ENCODE results near the gene RUVBL2.

The RUVBL2 gene

GRCh38 chr19:48988286-48988685 lies 5.4 kb upstream of the RUVBL2 start:
- TF ChIP-seq, protein P1, sequence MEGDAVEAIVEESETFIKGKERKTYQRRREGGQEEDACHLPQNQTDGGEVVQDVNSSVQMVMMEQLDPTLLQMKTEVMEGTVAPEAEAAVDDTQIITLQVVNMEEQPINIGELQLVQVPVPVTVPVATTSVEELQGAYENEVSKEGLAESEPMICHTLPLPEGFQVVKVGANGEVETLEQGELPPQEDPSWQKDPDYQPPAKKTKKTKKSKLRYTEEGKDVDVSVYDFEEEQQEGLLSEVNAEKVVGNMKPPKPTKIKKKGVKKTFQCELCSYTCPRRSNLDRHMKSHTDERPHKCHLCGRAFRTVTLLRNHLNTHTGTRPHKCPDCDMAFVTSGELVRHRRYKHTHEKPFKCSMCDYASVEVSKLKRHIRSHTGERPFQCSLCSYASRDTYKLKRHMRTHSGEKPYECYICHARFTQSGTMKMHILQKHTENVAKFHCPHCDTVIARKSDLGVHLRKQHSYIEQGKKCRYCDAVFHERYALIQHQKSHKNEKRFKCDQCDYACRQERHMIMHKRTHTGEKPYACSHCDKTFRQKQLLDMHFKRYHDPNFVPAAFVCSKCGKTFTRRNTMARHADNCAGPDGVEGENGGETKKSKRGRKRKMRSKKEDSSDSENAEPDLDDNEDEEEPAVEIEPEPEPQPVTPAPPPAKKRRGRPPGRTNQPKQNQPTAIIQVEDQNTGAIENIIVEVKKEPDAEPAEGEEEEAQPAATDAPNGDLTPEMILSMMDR (IDR thresholded peaks at IDR 0.05), result no peak
- H3K27me3 ChIP-seq (ENCODE audit: control insufficient read depth, insufficient read depth, low read length), result no peaks in the 10 kb centered on the region
- no peaks in the 10 kb centered on the region for H3K36me3 ChIP-seq (ENCODE audit: control insufficient read depth, insufficient read depth, low read length)
- H3K9me3 ChIP-seq (ENCODE audit: control insufficient read depth, low read length), result no peaks in the 10 kb centered on the region
- peaks cover 9% of the 10 kb centered on the region for H3K79me2 ChIP-seq
- H3K4me1 ChIP-seq, result no peaks in the 10 kb centered on the region
- H3K27ac ChIP-seq, result no peak overlapping the region
- no peak overlapping the region for H3K4me2 ChIP-seq (ENCODE audit: low read length)
- H3K4me3 ChIP-seq (ENCODE audit: low read depth, low read length), result no peak overlapping the region
- H3K9ac ChIP-seq, result no peak overlapping the region
- H2AFZ ChIP-seq, result no peak overlapping the region

DNA sequence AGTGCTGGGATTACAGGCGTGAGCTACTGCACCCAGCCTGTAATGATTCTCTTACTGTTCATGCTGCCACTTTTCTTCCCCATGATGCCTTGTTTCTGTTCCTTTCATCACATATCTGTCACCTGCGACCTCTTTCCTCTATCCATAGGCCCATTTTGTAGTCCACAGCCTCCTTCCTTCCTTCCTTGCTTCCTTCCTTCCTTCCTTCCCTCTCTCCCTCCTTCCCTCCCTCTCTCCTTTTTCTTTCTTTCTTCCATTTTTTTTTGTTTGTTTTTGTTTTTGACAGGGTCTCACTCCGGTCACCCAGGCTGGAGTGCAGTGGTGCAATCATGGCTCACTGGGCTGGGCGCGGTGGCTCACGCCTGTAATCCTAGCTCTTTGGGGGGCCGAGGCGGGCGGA lies 4.8 kb upstream of the RUVBL2 start:
- Histone ChIP-seq H3K4me3 (ENCODE audit: low read depth, low read length) (no peak overlapping the region), H3K27ac (no peak overlapping the region), H3K9ac (no peak overlapping the region)

DNA sequence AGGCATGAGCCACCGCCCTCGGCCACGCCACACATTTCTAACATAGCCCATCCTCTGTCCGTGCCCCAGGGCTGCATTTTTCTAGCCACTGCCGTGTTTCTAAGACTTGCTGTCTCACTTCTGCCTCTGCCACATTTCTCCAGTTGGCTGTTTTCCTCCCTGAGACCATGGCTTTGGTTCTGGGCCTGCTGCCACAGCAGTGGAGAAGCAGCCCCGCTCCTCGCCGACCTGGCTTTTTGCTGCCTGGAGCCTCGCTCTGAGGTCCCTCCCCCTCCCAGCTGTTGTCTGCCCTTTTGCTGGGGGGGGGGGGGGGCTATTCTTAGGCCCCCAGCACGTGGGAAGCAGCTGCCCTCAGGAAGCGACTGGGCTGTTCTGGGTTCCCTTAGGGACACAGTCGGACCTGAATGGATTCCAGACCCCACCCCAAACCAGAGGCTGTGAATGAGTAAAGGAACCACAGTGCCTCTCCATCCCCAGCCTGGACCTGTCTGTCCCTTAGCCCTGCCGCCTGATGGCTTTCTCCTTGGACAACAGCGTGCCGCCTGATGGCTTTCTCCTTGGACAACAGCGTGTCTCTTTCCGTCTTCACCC lies 3.9 kb upstream of the RUVBL2 start:
- Histone ChIP-seq H3K27me3 (ENCODE audit: control insufficient read depth, insufficient read depth, low read length) (no peaks in the 10 kb centered on the region), H3K9ac (no peak overlapping the region), H3K36me3 (ENCODE audit: control insufficient read depth, insufficient read depth, low read length) (no peaks in the 10 kb centered on the region), H3K27ac (no peak overlapping the region), H3K4me3 (ENCODE audit: low read depth, low read length) (no peak overlapping the region), H3K79me2 (peaks cover 15% of the 10 kb centered on the region), H3K4me1 (no peaks in the 10 kb centered on the region), H2AFZ (no peak overlapping the region), H3K4me2 (ENCODE audit: low read length) (no peak overlapping the region), H3K9me3 (ENCODE audit: control insufficient read depth, low read length) (no peaks in the 10 kb centered on the region)
- TF ChIP-seq, protein P1 (IDR thresholded peaks at IDR 0.05), result no peak

More for the DNA sequence above, 4.8 kb upstream of the RUVBL2 start:
- no peaks in the 10 kb centered on the region for H3K4me1 ChIP-seq
- H3K27me3 ChIP-seq (ENCODE audit: control insufficient read depth, insufficient read depth, low read length), result no peaks in the 10 kb centered on the region
- TF ChIP-seq, protein P1 (IDR thresholded peaks at IDR 0.05), result no peak
- no peak overlapping the region for H2AFZ ChIP-seq
- H3K4me2 ChIP-seq (ENCODE audit: low read length), result no peak overlapping the region
- H3K9me3 ChIP-seq (ENCODE audit: control insufficient read depth, low read length), result no peaks in the 10 kb centered on the region
- peaks cover 9% of the 10 kb centered on the region for H3K79me2 ChIP-seq
- no peaks in the 10 kb centered on the region for H3K36me3 ChIP-seq (ENCODE audit: control insufficient read depth, insufficient read depth, low read length)

DNA sequence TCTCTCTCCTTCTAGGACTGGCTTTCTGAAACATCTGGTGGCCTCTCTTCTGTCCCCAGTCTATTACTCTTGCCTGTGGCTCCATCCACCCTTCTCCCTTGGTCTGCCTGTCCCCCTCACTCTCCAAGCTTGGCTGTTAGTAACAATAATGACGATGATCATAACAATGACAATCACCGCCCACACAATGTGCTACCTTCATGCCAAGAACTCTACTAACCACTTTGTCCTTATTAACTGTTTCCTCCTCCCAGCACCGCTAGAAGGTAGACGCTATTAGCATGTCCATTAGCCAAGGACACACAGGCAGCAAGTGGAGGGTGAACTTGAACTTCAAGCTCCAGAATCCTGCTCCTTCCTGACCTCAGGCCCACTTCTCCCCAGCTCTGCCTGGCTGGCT lies 3.3 kb upstream of the RUVBL2 start:
- no peak overlapping the region for H2AFZ ChIP-seq
- H3K27ac ChIP-seq, result no peak overlapping the region
- TF ChIP-seq, protein P1 (IDR thresholded peaks at IDR 0.05), result no peak
- no peaks in the 10 kb centered on the region for H3K4me1 ChIP-seq
- H3K9me3 ChIP-seq (ENCODE audit: control insufficient read depth, low read length), result no peaks in the 10 kb centered on the region
- H3K9ac ChIP-seq, result no peak overlapping the region
- H3K4me3 ChIP-seq (ENCODE audit: low read depth, low read length), result no peak overlapping the region
- no peak overlapping the region for H3K4me2 ChIP-seq (ENCODE audit: low read length)
- H3K36me3 ChIP-seq (ENCODE audit: control insufficient read depth, insufficient read depth, low read length), result no peaks in the 10 kb centered on the region
- H3K27me3 ChIP-seq (ENCODE audit: control insufficient read depth, insufficient read depth, low read length), result no peaks in the 10 kb centered on the region
- H3K79me2 ChIP-seq, result peaks cover 16% of the 10 kb centered on the region

DNA sequence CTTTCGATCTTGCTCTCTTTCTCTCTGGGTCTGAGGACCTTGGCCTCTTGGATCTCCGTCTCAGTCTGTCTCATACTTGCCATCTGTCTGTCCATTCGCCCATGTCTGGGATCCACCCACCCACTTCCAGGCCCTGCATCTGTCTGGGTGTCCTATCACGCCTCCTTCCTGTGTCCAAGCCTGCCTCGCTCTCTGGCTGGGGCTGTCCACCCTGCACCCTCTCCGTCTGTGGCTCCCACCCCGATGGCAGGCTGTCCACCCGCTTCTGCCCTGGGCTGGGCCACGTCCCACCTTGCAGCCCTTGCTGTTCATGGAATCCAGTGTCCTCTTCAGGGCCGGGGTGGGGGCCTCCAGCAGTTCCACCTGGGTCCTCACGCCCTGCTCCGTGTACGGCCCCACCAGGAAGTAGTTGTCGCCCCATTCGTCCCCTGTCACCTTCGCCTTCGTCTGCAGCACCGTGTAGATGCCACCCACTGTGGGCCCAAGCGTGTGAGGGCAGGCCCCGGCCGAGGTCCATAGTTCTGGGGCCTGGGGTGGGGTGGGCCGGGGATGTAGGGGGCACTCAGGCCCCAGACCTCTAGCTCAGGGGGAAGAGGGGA lies 2.6 kb upstream of the RUVBL2 start:
- Histone ChIP-seq H3K27me3 (ENCODE audit: control insufficient read depth, insufficient read depth, low read length) (no peaks in the 10 kb centered on the region), H3K4me1 (no peaks in the 10 kb centered on the region), H3K27ac (no peak overlapping the region), H3K4me3 (ENCODE audit: low read depth, low read length) (no peak overlapping the region), H2AFZ (no peak overlapping the region), H3K36me3 (ENCODE audit: control insufficient read depth, insufficient read depth, low read length) (no peaks in the 10 kb centered on the region), H3K9ac (no peak overlapping the region), H3K79me2 (peaks cover 16% of the 10 kb centered on the region), H3K4me2 (ENCODE audit: low read length) (no peak overlapping the region), H3K9me3 (ENCODE audit: control insufficient read depth, low read length) (no peaks in the 10 kb centered on the region)
- TF ChIP-seq, protein P1 (IDR thresholded peaks at IDR 0.05), result no peak
